H9 (cell line): Measurements from ENCODE around the gene GM2A. TPM values are rescaled to one million over a fixed set of nuclear protein-coding genes. Genes with fewer than 3 reads are reported as not detected.

Source experiments
- DNase-seq: peaks from one replicate; pipeline ENCODE4 v3.0.0-alpha.2; 2017
- H2AFZ ChIP-seq: one replicate; pipeline ENCODE4 v1.6.1; 2013; ENCODE audit warnings: mild to moderate bottlenecking, low read length, control low read depth, moderate library complexity
- H2AK5ac ChIP-seq: 2 replicates; pipeline ENCODE4 v1.6.1; 2013; ENCODE audit warnings: low read length, control low read depth, mixed read lengths; ENCODE audit not compliant: insufficient read length
- H2BK120ac ChIP-seq: one replicate; pipeline ENCODE4 v1.6.1; 2013; ENCODE audit warnings: low read depth, mild to moderate bottlenecking, low read length, control low read depth, inconsistent platforms; ENCODE audit not compliant: poor library complexity, severe bottlenecking
- H2BK12ac ChIP-seq: 2 replicates; pipeline ENCODE4 v1.6.1; 2013; ENCODE audit warnings: low read length, control low read depth, mixed read lengths, low read depth; ENCODE audit not compliant: insufficient read length
- H2BK15ac ChIP-seq: 2 replicates; pipeline ENCODE4 v1.6.1; 2013; ENCODE audit warnings: low read depth, low read length, control low read depth
- H2BK20ac ChIP-seq: one replicate; pipeline ENCODE4 v1.6.1; 2013; ENCODE audit warnings: low read depth, mild to moderate bottlenecking, low read length, control low read depth, inconsistent platforms; ENCODE audit not compliant: poor library complexity, severe bottlenecking
- H2BK5ac ChIP-seq: 2 replicates; pipeline ENCODE4 v1.6.1; 2013; ENCODE audit warnings: low read length, control low read depth, mixed read lengths; ENCODE audit not compliant: insufficient read length
- H3K14ac ChIP-seq: 2 replicates; pipeline ENCODE4 v1.6.1; 2013; ENCODE audit warnings: low read length, control low read depth; ENCODE audit not compliant: insufficient read depth
- H3K18ac ChIP-seq: 2 replicates; pipeline ENCODE4 v1.6.1; 2013; ENCODE audit warnings: low read depth, mild to moderate bottlenecking, mixed read lengths, low read length, control low read depth; ENCODE audit not compliant: insufficient read length
- H3K23ac ChIP-seq: 2 replicates; pipeline ENCODE4 v1.6.1; 2013; ENCODE audit warnings: low read length, control low read depth, mixed read lengths, low read depth; ENCODE audit not compliant: insufficient read length
- H3K23me2 ChIP-seq: 2 replicates; pipeline ENCODE4 v1.6.1; 2013; ENCODE audit warnings: low read depth, mild to moderate bottlenecking, mixed read lengths, low read length, control low read depth; ENCODE audit not compliant: insufficient read length, poor library complexity, severe bottlenecking
- H3K27ac ChIP-seq: 2 replicates; pipeline ENCODE4 v1.5.1; 2013; ENCODE audit warnings: low read length, control low read depth, mixed read lengths, low read depth; ENCODE audit not compliant: insufficient read length
- H3K27me3 ChIP-seq: 2 replicates; pipeline ENCODE4 v1.6.1; 2013; ENCODE audit warnings: low read length, control low read depth, inconsistent platforms; ENCODE audit not compliant: insufficient read depth
- H3K4ac ChIP-seq: 2 replicates; pipeline ENCODE4 v1.6.1; 2013; ENCODE audit warnings: low read depth, mild to moderate bottlenecking, control low read depth, inconsistent platforms, low read length, moderate library complexity
- H3K4me1 ChIP-seq: 2 replicates; pipeline ENCODE4 v1.6.1; 2013; ENCODE audit warnings: low read length, control low read depth, inconsistent platforms; ENCODE audit not compliant: insufficient read depth
- H3K4me2 ChIP-seq: 2 replicates; pipeline ENCODE4 v1.6.1; 2013; ENCODE audit warnings: low read length, control low read depth, mixed read lengths; ENCODE audit not compliant: insufficient read length, insufficient read depth
- H3K56ac ChIP-seq: 2 replicates; pipeline ENCODE4 v1.6.1; 2013; ENCODE audit warnings: low read depth, mild to moderate bottlenecking, mixed read lengths, low read length, control low read depth; ENCODE audit not compliant: insufficient read length
- H3K79me1 ChIP-seq: 2 replicates; pipeline ENCODE4 v1.6.1; 2013; ENCODE audit warnings: low read depth, mild to moderate bottlenecking, moderate library complexity, low read length, control low read depth, inconsistent platforms; ENCODE audit not compliant: insufficient read depth, poor library complexity, severe bottlenecking
- H3K79me2 ChIP-seq: 2 replicates; pipeline ENCODE4 v1.6.1; 2013; ENCODE audit warnings: low read length, control low read depth, inconsistent platforms; ENCODE audit not compliant: insufficient read depth
- H3K9ac ChIP-seq: 2 replicates; pipeline ENCODE4 v1.6.1; 2013; ENCODE audit warnings: low read length, control low read depth, mixed read lengths; ENCODE audit not compliant: insufficient read length; ENCODE audit errors: extremely low read depth
- H3K9me3 ChIP-seq: one replicate; pipeline ENCODE4 v1.6.1; 2013; ENCODE audit warnings: low read depth, low read length, inconsistent platforms; ENCODE audit not compliant: control insufficient read depth
- H3T11ph ChIP-seq: one replicate; pipeline ENCODE4 v1.6.1; 2013; ENCODE audit warnings: mild to moderate bottlenecking, low read length, control low read depth, inconsistent platforms
- H4K20me1 ChIP-seq: one replicate; pipeline ENCODE4 v1.6.1; 2013; ENCODE audit not compliant: control insufficient read depth, insufficient read length, insufficient read depth
- H4K5ac ChIP-seq: 2 replicates; pipeline ENCODE4 v1.6.1; 2013; ENCODE audit warnings: low read depth, mild to moderate bottlenecking, mixed read lengths, low read length, control low read depth; ENCODE audit not compliant: insufficient read length
- H4K8ac ChIP-seq: replicated peaks from 2 replicates; pipeline ENCODE4 v1.6.1; 2013; ENCODE audit warnings: low read length, control low read depth, mixed read lengths, low read depth; ENCODE audit not compliant: insufficient read length
- H4K91ac ChIP-seq: 2 replicates; pipeline ENCODE4 v1.6.1; 2013; ENCODE audit warnings: low read depth, mild to moderate bottlenecking, moderate library complexity, mixed read lengths, low read length, control low read depth; ENCODE audit not compliant: insufficient read length
- H3K27ac Mint-ChIP-seq, 3 experiments: 2 replicates in 2 of 3; 3 replicates in 1 of 3; pipeline ENCODE4 v1.8.0; 2020 to 2021; ENCODE audit warnings: mixed read lengths in 3 of 3, mild to moderate bottlenecking in 1 of 3, moderate library complexity in 1 of 3
- H3K27me3 Mint-ChIP-seq: 2 replicates; pipeline ENCODE4 v1.8.0; 2021; ENCODE audit warnings: low read depth, mild to moderate bottlenecking, moderate library complexity, mixed read lengths
- H3K36me3 Mint-ChIP-seq, 3 experiments: 2 replicates in 2 of 3; 3 replicates in 1 of 3; pipeline ENCODE4 v1.8.0; 2020 to 2021; ENCODE audit warnings: low read depth in 3 of 3, mixed read lengths in 3 of 3; ENCODE audit not compliant: insufficient read depth in 1 of 3
- H3K4me1 Mint-ChIP-seq, 2 experiments: 2 replicates each; pipeline ENCODE4 v1.8.0; 2020; ENCODE audit warnings: mixed read lengths in 2 of 2
- H3K4me3 Mint-ChIP-seq, 2 experiments: 2 replicates in 1 of 2; 3 replicates in 1 of 2; pipeline ENCODE4 v1.8.0; 2020 to 2021; ENCODE audit warnings: mild to moderate bottlenecking in 2 of 2, mixed read lengths in 2 of 2, moderate library complexity in 1 of 2
- H3K9me3 Mint-ChIP-seq, 2 experiments: 2 replicates in 1 of 2; 3 replicates in 1 of 2; pipeline ENCODE4 v1.8.0; 2020; ENCODE audit warnings: mild to moderate bottlenecking in 2 of 2, mixed read lengths in 2 of 2, moderate library complexity in 1 of 2
- WGBS: extraction: QIAGEN DNeasy Blood & Tissue Kit; methylation state at CpG from one replicate; pipeline ENCODE4 v1.1.7; 2013; ENCODE audit warnings: missing lambda C conversion rate, low lambda C conversion rate, mixed read lengths; ENCODE audit not compliant: insufficient read length; ENCODE audit errors: extremely low coverage; 5-methylcytosine and 5-hydroxymethylcytosine counted together
- total RNA-seq: library from RNA; stranded (reverse); gene quantifications from 2 replicates; pipeline ENCODE4 v1.2.1, GENCODE V29; 2021
- TF ChIP-seq, protein P1 (sequence below): fragments of 200-600 bp; sonication (generic); conservative IDR thresholded peaks from 3 replicates; pipeline ENCODE4 v1.8.0; 2021; ENCODE audit warnings: antibody characterized with exemption, mild to moderate bottlenecking

GM2A gene
- total RNA-seq, 1 experiment from 2014 or later = 27.8 TPM

DNA sequence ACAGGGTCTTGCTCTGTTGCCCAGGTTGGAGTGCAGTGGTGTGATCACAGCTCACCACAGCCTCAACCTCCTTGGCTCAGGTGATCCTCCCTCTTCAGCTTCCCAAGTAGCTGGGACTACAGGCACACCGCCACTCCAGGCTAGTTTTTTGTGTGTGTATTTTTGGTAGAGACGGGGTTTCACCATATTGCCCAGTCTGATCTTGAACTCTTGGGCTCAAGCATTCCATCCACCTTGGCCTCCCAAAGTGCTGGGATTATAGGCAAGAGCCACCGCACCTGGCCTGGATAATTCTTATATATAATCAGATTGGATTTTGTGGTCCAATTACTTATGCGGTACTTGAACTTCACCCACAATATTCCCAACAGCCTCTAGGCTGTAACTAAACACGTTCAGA, 48.9 kb upstream of the GM2A start:
- H4K91ac ChIP-seq = no peak overlapping the region
- no peak overlapping the region for H3T11ph ChIP-seq
- H3K9me3 ChIP-seq = no peaks in the 10 kb centered on the region
- H2BK5ac ChIP-seq = no peak overlapping the region
- TF ChIP-seq, protein P1, sequence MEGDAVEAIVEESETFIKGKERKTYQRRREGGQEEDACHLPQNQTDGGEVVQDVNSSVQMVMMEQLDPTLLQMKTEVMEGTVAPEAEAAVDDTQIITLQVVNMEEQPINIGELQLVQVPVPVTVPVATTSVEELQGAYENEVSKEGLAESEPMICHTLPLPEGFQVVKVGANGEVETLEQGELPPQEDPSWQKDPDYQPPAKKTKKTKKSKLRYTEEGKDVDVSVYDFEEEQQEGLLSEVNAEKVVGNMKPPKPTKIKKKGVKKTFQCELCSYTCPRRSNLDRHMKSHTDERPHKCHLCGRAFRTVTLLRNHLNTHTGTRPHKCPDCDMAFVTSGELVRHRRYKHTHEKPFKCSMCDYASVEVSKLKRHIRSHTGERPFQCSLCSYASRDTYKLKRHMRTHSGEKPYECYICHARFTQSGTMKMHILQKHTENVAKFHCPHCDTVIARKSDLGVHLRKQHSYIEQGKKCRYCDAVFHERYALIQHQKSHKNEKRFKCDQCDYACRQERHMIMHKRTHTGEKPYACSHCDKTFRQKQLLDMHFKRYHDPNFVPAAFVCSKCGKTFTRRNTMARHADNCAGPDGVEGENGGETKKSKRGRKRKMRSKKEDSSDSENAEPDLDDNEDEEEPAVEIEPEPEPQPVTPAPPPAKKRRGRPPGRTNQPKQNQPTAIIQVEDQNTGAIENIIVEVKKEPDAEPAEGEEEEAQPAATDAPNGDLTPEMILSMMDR = no peak
- H3K23me2 ChIP-seq = no peaks in the 10 kb centered on the region
- H3K79me1 ChIP-seq = no peaks in the 10 kb centered on the region
- no peak overlapping the region for H3K4me3 Mint-ChIP-seq
- H2AK5ac ChIP-seq = no peak overlapping the region
- H3K79me2 ChIP-seq = no peaks in the 10 kb centered on the region
- DNase-seq = no peak
- H3K4me1 ChIP-seq = no peaks in the 10 kb centered on the region; the same call in 1 of the 2 replicates
- no peak overlapping the region for H3K23ac ChIP-seq
- no CpG with 5 or more reads among the region's 5 CpGs for WGBS
- no peak overlapping the region for H2BK120ac ChIP-seq
- no peak overlapping the region for H3K18ac ChIP-seq
- H2BK12ac ChIP-seq = no peak overlapping the region
- no peaks in the 10 kb centered on the region for H3K9me3 Mint-ChIP-seq
- no peak overlapping the region for H4K8ac ChIP-seq
- H2BK20ac ChIP-seq = no peak overlapping the region
- H2BK15ac ChIP-seq = no peak overlapping the region
- H3K36me3 Mint-ChIP-seq = no peaks in the 10 kb centered on the region
- no peak overlapping the region for H3K14ac ChIP-seq
- no peak overlapping the region for H3K27ac Mint-ChIP-seq
- peaks cover 3% of the 10 kb centered on the region for H3K27me3 Mint-ChIP-seq
- no peak overlapping the region for H3K27ac ChIP-seq
- H3K4me2 ChIP-seq = no peak overlapping the region
- H4K20me1 ChIP-seq = no peaks in the 10 kb centered on the region
- no peak overlapping the region for H4K5ac ChIP-seq
- no peak overlapping the region for H3K56ac ChIP-seq
- no peaks in the 10 kb centered on the region for H3K27me3 ChIP-seq
- H2AFZ ChIP-seq = no peak overlapping the region
- peaks cover 3 to 5% of the 10 kb centered on the region in 2 experiments; a peak in 2 of 4 replicates for H3K4me1 Mint-ChIP-seq
- no peak overlapping the region for H3K4ac ChIP-seq
- H3K9ac ChIP-seq = no peak overlapping the region
